GM23248 (cell line): ENCODE data around the gene C14orf93. TPM values are rescaled to one million over a fixed set of nuclear protein-coding genes. Genes with fewer than 3 reads are reported as not detected.

Experiments used
- DNase-seq: peaks from one replicate; pipeline ENCODE4 v3.0.0-alpha.2; 2015
- H2AFZ ChIP-seq: fragments of 200-600 bp; sonication (generic); 2 replicates; pipeline ENCODE4 v1.6.1; 2016; ENCODE audit warnings: antibody characterized with exemption
- H3F3A ChIP-seq: fragments of 200-600 bp; sonication (generic); 2 replicates; pipeline ENCODE4 v1.6.1; 2016; ENCODE audit warnings: mild to moderate bottlenecking, antibody characterized with exemption, mixed run types; ENCODE audit not compliant: insufficient read depth
- H3K27ac ChIP-seq: fragments of 200-600 bp; sonication (generic); 2 replicates; pipeline ENCODE4 v1.5.1; 2016; ENCODE audit warnings: mild to moderate bottlenecking
- H3K27me3 ChIP-seq: fragments of 200-600 bp; sonication (generic); replicated peaks from 2 replicates; pipeline ENCODE4 v1.6.1; 2016; ENCODE audit warnings: mild to moderate bottlenecking; ENCODE audit not compliant: insufficient read depth
- H3K36me3 ChIP-seq: fragments of 200-600 bp; sonication (generic); 2 replicates; pipeline ENCODE4 v1.6.1; 2016; ENCODE audit warnings: low read depth, mild to moderate bottlenecking
- H3K4me1 ChIP-seq: fragments of 200-600 bp; sonication (generic); 2 replicates; pipeline ENCODE4 v1.6.1; 2016; ENCODE audit warnings: mild to moderate bottlenecking; ENCODE audit not compliant: insufficient read depth
- H3K4me2 ChIP-seq: fragments of 200-600 bp; sonication (generic); one replicate; pipeline ENCODE4 v1.6.1; 2016; ENCODE audit warnings: mild to moderate bottlenecking; ENCODE audit not compliant: unreplicated experiment
- H3K4me3 ChIP-seq: fragments of 200-600 bp; sonication (generic); 2 replicates; pipeline ENCODE4 v1.5.1; 2016; ENCODE audit warnings: mild to moderate bottlenecking
- H3K79me2 ChIP-seq: fragments of 200-600 bp; sonication (generic); 2 replicates; pipeline ENCODE4 v1.6.1; 2016; ENCODE audit warnings: mild to moderate bottlenecking; ENCODE audit not compliant: insufficient read depth
- H3K9ac ChIP-seq: fragments of 200-600 bp; sonication (generic); 2 replicates; pipeline ENCODE4 v1.6.1; 2016; ENCODE audit warnings: mild to moderate bottlenecking
- H3K9me2 ChIP-seq: fragments of 200-600 bp; sonication (generic); 2 replicates; pipeline ENCODE4 v1.6.1; 2016; ENCODE audit warnings: mixed run types, mild to moderate bottlenecking, moderate library complexity; ENCODE audit not compliant: insufficient read depth
- H3K9me3 ChIP-seq: fragments of 200-600 bp; sonication (generic); one replicate; pipeline ENCODE4 v1.6.1; 2017; ENCODE audit warnings: low read depth
- H4K20me1 ChIP-seq: fragments of 200-600 bp; sonication (generic); 2 replicates; pipeline ENCODE4 v1.6.0; 2016; ENCODE audit not compliant: insufficient read depth
- EZH2 ChIP-seq: fragments of 200-600 bp; sonication (generic); IDR thresholded peaks from 2 replicates; pipeline ENCODE4 v1.6.1; 2018; ENCODE audit warnings: antibody characterized with exemption, mild to moderate bottlenecking; ENCODE audit not compliant: insufficient read depth, poor library complexity, severe bottlenecking
- EZH2phosphoT487 ChIP-seq: fragments of 200-600 bp; sonication (generic); IDR thresholded peaks from 2 replicates; pipeline ENCODE4 v1.6.1; 2018; ENCODE audit warnings: antibody characterized with exemption, moderate library complexity, mild to moderate bottlenecking, low read depth; ENCODE audit not compliant: insufficient read depth
- WGBS, 2 experiments: methylation state at CpG; one replicate each; pipeline ENCODE4 v1.1.6; 2015 to 2017; ENCODE audit warnings: low lambda C conversion rate in 2 of 2, low coverage in 1 of 2; ENCODE audit errors: missing lambda C conversion rate in 2 of 2; 5-methylcytosine and 5-hydroxymethylcytosine counted together
- in situ Hi-C: fragments of 300-500 bp; cut with MboI; formaldehyde crosslinking; loops from 2 replicates; pipeline ENCODE4 v1.15.0; 2020
- polyA plus RNA-seq: library from polyadenylated mRNA; unstranded; fragments of >200 nt; fragmentation: Nextera tagmentation; extraction: Ambion mirVana; gene quantifications from 2 replicates; pipeline ENCODE4 v1.2.1, GENCODE V29; 2016
- total RNA-seq: library from RNA; depleted of rRNA; stranded (reverse); fragments of >200 nt; shearing (Covaris generic); gene quantifications from 2 replicates; pipeline ENCODE4 v1.2.3, GENCODE V29; 2014

Gene C14orf93
- total and polyA plus RNA-seq, 2 experiments from 2014 or later: 3.4 to 7.1 TPM

- no peaks in the 10 kb centered on the region for H3K9me3 ChIP-seq
- WGBS, 2 experiments: 90 to 92% methylated on average over 16 of the region's 16 CpGs
- no peak overlapping the region for H3K4me3 ChIP-seq
- H3K36me3 ChIP-seq: no peaks in the 10 kb centered on the region
- no peak overlapping the region for H3K9ac ChIP-seq
- H2AFZ ChIP-seq: no peak overlapping the region
- TF ChIP-seq EZH2: no peak
- no peak for TF ChIP-seq EZH2phosphoT487
- H3K27ac ChIP-seq: no peak overlapping the region
- peaks cover 9% of the 10 kb centered on the region for H3K4me1 ChIP-seq
- H3K79me2 ChIP-seq: no peaks in the 10 kb centered on the region
- DNase-seq: no peak
- no peaks in the 10 kb centered on the region for H3K27me3 ChIP-seq
- H3K4me2 ChIP-seq: no peak overlapping the region
- in situ Hi-C loops: no loop called here
- H4K20me1 ChIP-seq: no peaks in the 10 kb centered on the region
- H3K9me2 ChIP-seq: no peaks in the 10 kb centered on the region
- no peaks in the 10 kb centered on the region for H3F3A ChIP-seq
These were observed 11.5 kb downstream of the C14orf93 start for GRCh38 chr14:22998329-22999012.

- no peak overlapping the region for H3K4me2 ChIP-seq
- no peaks in the 10 kb centered on the region for H3F3A ChIP-seq
- no peak for DNase-seq
- H3K27me3 ChIP-seq: no peaks in the 10 kb centered on the region
- TF ChIP-seq EZH2 (no peak), EZH2phosphoT487 (no peak)
- 74 to 76% methylated on average over 9 of the region's 9 CpGs for WGBS, 2 experiments
- H3K9me3 ChIP-seq: no peaks in the 10 kb centered on the region
- H3K9ac ChIP-seq: no peak overlapping the region
- H3K4me3 ChIP-seq: no peak overlapping the region
- no peak overlapping the region for H2AFZ ChIP-seq
- no peaks in the 10 kb centered on the region for H3K79me2 ChIP-seq
- in situ Hi-C loops: no loop called here
- no peaks in the 10 kb centered on the region for H4K20me1 ChIP-seq
- no peak overlapping the region for H3K27ac ChIP-seq
- no peaks in the 10 kb centered on the region for H3K36me3 ChIP-seq
- no peaks in the 10 kb centered on the region for H3K9me2 ChIP-seq
- peaks cover 9% of the 10 kb centered on the region for H3K4me1 ChIP-seq
These were observed 12.1 kb downstream of the C14orf93 start for GRCh38 chr14:22997676-22998323.

- H3K27me3 ChIP-seq: no peaks in the 10 kb centered on the region
- no peak overlapping the region for H3K9ac ChIP-seq
- no peak overlapping the region for H3K4me2 ChIP-seq
- H3K36me3 ChIP-seq: no peaks in the 10 kb centered on the region
- no peak overlapping the region for H2AFZ ChIP-seq
- H4K20me1 ChIP-seq: no peaks in the 10 kb centered on the region
- H3K9me3 ChIP-seq: no peaks in the 10 kb centered on the region
- in situ Hi-C loops: no loop called here
- no peaks in the 10 kb centered on the region for H3K79me2 ChIP-seq
- WGBS, 2 experiments: 85% methylated on average over 10 to 11 of the region's 11 CpGs
- TF ChIP-seq EZH2: no peak
- no peak for TF ChIP-seq EZH2phosphoT487
- H3K4me1 ChIP-seq: peaks cover 9% of the 10 kb centered on the region
- H3K9me2 ChIP-seq: no peaks in the 10 kb centered on the region
- H3K27ac ChIP-seq: no peak overlapping the region
- H3K4me3 ChIP-seq: no peak overlapping the region
- no peak for DNase-seq
- H3F3A ChIP-seq: no peaks in the 10 kb centered on the region
These were observed 12.9 kb downstream of the C14orf93 start for GRCh38 chr14:22996768-22997654.

- Histone ChIP-seq H2AFZ (no peak overlapping the region), H3K27me3 (no peaks in the 10 kb centered on the region), H4K20me1 (no peaks in the 10 kb centered on the region), H3K79me2 (no peaks in the 10 kb centered on the region), H3F3A (no peaks in the 10 kb centered on the region), H3K4me1 (peaks cover 9% of the 10 kb centered on the region), H3K9me2 (no peaks in the 10 kb centered on the region), H3K4me3 (no peak overlapping the region), H3K4me2 (no peak overlapping the region), H3K27ac (no peak overlapping the region), H3K9ac (no peak overlapping the region), H3K36me3 (no peaks in the 10 kb centered on the region), H3K9me3 (no peaks in the 10 kb centered on the region)
- in situ Hi-C loops: no loop called here
- 96% methylated on average over 9 of the region's 9 CpGs for WGBS, 2 experiments
- TF ChIP-seq EZH2: no peak
- TF ChIP-seq EZH2phosphoT487: no peak
- no peak for DNase-seq
These were observed 13.9 kb downstream of the C14orf93 start for GRCh38 chr14:22995889-22996625.
